Choroid plexus epithelial cell (primary cell): ENCODE results near the gene LPO.
A peak's percentile ranks its signal among the peaks of the same experiment; 100 is the strongest.

Experiments used
- DNase-seq: peaks from one replicate; pipeline ENCODE4 v3.0.0-alpha.2; 2010; ENCODE audit warnings: low read depth
- H3K4me3 ChIP-seq: 2 replicates; pipeline ENCODE4 v1.5.1; 2011; ENCODE audit warnings: low read depth, mild to moderate bottlenecking, control low read depth, low read length, moderate library complexity
- CTCF ChIP-seq: conservative IDR thresholded peaks from 2 replicates; pipeline ENCODE4 v1.5.1; 2011; ENCODE audit warnings: low read depth, mild to moderate bottlenecking, control low read depth, inconsistent platforms, low read length, moderate library complexity

The LPO gene

DNA sequence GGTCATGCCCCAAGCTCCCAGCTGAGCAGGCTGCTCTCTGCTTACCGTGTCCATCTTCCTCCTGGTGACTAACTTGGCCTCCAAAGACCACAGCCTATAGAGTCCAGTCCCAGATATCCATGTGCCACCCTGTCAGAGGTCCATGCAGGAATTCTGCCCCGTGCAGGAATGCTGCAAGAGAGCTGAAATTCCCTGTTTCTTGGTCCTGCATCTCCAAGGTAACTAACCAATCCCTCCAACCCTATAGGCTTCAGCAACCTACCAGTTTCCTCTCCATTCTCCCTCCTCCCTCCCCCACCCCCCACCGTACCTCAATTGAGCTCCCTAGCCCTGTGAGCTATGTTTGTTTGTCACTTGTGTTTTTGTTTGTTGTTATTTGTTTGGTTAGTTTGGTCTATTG is 9.7 kb upstream of the LPO start:
- no peak for TF ChIP-seq CTCF
- DNase-seq, result no peak
- no peak overlapping the region for H3K4me3 ChIP-seq

- no peak for TF ChIP-seq CTCF
- H3K4me3 ChIP-seq, result no peak overlapping the region
- no peak for DNase-seq
These were observed 9.0 kb upstream of the LPO start for GRCh38 chr17:58229384-58229783.

GRCh38 chr17:58229881-58230280 is 8.5 kb upstream of the LPO start:
- no peak for TF ChIP-seq CTCF
- DNase-seq, result no peak
- no peak overlapping the region for H3K4me3 ChIP-seq

DNA sequence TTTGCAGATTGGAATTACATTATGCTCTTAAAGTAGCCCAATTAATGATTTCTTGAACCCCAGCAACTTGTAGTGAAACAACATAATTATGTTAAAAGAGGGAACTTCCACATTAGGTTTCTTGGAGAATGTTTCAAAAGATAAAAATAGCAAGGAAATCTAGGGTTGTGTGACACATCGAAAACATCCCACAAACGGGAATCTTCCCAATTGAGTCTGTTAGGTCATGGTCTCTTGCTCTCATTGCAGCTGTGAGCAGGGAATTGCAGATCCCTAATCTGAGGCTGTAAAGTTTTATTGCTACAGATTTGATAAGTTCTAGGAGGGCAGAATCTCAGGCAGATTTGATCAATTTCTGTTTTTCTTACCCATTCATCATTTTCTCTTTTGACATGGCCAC is 6.7 kb upstream of the LPO start:
- TF ChIP-seq CTCF, result no peak
- no peak for DNase-seq
- no peak overlapping the region for H3K4me3 ChIP-seq

GRCh38 chr17:58232707-58233156 is 5.7 kb upstream of the LPO start:
- peak; percentile 85 for DNase-seq
- no peak overlapping the region for H3K4me3 ChIP-seq
- TF ChIP-seq CTCF, result peak; percentile 9

GRCh38 chr17:58233543-58233942 is 4.8 kb upstream of the LPO start:
- no peak for TF ChIP-seq CTCF
- no peak for DNase-seq
- no peak overlapping the region for H3K4me3 ChIP-seq

GRCh38 chr17:58234512-58234911 is 3.9 kb upstream of the LPO start:
- no peak for DNase-seq
- TF ChIP-seq CTCF, result no peak
- no peak overlapping the region for H3K4me3 ChIP-seq
